ENCODE data around the gene SLC11A1.

Gene SLC11A1

DNA sequence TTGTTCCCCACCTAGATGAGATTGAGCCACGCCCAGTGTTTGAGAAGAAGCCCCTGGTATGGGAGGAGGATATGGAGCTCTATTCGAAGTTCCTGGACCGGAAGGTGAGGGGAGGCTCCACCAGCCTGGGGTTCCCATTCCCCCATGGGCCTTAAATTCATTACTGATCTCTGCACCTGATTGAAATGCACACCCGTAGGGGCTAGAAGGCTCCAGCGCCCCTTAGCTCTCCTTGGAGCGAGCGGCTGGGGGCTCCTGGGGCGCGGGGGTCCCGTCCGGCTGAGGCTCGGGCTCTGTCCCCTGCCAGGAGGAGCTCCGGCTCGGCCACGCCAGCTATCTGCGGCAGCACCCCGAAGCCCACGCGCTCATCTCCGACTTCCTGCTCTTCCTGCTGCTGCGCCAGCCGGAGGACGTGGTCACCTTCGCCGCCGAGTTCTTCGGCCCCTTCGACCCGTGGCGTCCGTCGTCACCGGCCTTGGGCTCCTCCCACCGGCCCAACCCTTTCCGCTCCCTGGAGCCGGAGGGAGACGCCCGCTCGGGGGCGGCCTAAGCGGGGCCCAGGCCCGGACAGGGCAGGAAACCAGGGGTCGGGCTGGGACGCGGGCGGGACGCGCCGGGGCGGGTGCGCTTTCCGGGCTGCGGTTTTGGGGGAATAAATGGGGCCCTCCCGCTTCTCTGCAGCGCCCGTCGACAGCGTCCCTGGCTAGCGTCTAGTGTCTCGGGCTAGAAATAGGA lies 14.5 kb upstream of the SLC11A1 start:
- DNase-seq: peak; percentile 80

DNA sequence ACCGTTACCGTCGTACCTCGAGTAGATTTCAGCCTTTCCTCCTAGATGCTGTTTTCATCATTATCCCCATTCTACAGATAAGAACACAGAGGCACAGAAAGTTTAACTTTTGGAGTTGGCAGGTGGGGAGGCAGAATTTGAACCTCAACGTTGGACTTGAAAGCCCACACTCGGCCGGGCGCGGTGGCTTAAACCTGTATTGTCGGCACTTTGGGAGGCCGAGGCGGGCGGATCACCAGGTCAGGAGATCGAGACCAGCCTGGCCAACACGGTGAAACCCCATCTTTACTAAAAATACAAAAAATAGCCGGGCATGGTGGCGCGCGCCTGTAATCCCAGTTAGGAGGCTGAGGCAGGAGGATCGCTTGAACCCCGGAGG lies 13.9 kb upstream of the SLC11A1 start:
- DNase-seq: no peak

DNA sequence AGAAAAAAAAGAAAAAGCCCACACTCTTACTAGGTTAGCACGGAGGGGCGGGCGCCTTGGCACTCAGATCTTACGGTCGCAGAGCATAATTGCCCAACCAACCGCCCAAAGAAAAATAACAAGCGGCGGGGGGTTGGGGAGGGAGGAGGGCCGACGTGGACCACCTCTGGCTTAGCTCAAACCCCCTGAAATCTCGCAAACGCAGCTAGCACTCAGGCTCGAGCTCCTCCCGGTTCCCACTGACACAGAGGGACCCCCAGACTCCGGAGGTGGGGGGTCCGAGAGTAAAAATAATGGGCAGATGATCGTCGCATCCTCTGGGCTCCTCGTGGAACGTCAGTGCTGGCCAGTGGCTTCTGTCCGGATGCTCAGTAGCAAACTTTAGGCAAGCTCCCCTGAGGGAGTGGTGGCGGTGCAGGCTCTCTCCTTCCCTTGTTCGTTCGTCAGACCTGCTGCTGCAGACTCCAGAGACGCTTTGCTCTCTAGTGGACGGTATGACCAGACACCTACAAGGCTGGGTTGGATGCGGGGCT lies 13.4 kb upstream of the SLC11A1 start:
- DNase-seq: peak; percentile 56

DNA sequence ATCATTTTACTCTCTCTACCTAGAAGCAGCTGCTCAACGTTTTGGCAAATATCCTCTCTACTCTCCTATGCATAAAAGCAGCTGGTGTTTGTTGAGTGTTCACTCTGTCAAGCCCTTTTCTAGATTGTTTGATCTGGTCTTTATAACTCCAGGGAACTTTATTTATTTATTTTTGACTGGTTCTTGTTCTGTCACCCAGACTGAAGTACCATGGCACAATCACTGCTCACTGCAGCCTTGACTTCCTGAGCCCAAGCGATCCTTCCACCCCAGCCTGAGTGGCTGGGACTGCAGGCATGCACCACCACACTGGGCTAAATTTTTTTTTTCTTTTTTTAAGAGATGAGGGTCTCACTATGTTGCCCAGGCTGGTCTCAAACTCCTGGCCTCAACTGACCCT lies 12.7 kb upstream of the SLC11A1 start:
- no peak for DNase-seq

DNA sequence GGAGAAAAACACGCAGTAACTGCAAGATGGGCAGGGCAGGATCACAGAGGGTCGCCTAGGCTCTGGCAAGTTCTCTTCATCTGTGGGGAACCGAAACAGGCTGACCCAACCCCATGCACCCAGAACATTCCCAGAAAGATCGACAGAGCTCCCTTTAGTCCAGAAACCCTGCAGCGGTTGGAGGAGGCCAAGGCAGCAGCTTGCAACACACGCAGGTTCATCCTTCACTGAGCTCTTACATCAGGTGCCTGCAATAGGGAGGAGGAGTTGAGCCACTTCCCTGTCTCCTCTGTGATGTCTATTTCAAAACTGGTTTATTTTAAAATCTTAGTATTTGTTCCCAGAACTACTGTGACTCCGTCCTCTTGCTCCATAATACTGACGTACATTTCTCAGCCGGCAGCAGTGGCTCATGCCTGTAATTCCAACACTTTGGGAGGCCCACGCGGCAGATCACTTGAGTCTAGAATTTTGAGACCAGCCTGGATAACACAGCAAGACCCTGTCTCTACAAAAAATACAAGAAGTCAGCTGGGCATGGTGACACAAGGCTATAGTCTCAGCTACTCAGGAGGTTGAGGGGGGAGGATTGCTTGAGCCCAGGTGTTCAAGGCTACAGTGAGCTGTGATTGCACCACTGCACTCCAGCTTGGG lies 11.5 kb upstream of the SLC11A1 start:
- peak; percentile 95 for DNase-seq

DNA sequence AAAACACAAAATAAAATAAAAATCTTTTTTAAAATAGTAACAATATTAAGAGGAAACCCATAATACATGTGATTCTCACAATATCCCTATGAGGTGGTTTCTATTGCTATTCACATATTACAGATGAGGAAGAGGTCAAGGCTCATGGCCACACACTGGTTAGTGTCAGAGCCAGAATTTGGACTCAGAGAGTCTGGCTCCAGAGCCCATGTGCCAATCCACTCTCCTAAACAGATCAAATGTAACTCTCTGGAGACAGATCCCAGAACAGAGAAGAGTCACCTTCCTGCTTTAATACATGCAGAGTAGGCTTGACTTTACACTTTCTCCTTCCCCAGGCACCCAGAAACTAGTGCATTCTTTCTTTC lies 10.1 kb upstream of the SLC11A1 start:
- DNase-seq: no peak

DNA sequence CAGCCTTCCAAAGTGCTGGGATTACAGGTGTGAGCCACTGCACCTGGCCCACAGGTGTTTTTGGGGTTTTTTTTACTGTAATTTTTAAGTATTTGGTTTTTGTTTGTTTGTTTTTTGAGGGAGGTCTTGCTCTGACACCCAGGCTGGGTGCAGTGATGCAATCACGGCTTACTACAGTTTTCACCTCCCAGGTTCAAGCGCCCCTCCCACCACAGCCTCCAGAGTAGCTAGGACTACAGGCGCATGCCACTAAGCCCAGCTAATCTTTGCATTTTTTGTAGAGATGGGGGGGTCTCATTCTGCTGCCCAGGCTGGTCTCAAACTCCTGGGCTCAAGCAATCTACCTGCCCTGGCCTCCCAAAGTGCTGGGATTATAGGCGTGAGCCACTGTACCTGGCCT lies 7.3 kb upstream of the SLC11A1 start:
- DNase-seq: no peak

DNA sequence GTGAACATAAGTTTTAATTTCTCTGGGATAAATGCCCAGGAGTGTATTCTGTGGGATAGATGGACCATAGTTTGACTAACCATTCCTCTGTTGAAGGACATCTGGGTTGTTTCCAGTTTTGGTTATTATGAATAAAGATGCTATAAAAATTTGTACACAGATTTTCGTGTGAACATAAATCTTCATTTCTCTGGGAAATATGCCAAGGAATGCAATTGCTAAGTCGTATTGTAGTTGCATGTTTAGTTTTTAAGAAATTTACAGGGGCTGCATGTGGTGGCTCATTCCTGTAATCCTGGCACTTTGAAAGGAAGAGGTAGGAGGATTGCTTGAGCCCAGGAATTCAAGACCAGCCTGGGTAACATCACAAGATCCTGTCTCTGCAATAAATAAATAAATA lies 6.9 kb upstream of the SLC11A1 start:
- no peak for DNase-seq

DNA sequence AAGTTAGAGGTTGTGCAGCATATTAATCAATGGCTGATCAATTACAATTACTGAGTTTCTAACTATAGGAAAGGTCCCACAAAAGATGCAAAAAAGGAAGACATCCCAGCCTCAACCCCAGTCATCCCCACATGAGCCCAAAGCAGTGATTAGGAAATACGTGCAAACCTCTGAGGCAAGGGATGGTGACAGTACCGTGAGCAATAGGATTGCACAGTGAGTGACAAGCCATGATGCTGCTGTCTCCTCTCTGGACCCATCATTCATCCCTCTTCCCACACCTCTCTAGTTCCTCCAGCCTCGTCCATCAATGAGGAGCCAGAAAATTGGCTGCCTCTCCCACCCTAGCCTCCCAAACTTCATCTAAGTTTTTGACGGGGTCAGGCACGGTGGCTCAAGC lies 4.0 kb upstream of the SLC11A1 start:
- no peak for DNase-seq

DNA sequence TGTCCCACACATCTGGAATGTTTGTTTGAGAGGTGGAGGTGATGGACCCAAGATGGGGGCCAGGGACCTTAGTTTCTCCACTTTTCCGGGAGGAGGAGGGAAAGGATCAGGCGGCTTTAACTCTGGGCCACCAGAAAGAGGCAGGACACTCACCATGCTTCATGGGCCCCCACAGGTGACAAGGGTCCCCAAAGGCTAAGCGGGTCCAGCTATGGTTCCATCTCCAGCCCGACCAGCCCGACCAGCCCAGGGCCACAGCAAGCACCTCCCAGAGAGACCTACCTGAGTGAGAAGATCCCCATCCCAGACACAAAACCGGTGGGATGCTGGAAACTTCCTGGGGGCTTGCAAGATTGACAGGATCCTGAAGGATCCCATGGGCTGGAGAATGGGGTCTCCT lies 712 bp downstream of the SLC11A1 start:
- no peak for DNase-seq

DNA sequence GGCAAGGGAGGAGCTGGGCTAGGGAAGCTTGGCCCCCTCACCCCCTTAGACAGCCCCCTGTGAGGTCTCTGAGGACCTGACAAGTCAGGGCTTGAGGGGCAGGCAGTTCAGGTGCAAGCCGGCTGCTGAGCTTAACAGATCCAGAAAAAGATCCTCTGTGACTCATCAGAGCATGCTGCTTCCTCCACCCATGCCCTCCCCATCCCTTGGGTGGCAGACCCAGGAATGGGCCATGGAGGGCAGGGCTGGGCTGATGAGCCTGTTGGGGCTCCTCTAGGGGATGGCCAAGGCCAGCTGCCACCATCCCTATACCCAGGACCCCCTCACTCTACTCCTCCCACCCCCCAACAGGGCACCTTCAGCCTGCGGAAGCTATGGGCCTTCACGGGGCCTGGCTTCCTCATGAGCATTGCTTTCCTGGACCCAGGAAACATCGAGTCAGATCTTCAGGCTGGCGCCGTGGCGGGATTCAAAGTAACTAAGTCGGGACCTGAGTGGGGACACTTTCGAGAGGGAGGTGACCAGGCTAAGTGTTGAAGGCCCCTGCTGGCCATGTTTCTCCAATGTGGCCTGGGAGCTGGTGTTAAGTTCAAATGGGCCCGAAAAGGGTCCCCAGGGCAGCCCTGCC lies 1.9 kb downstream of the SLC11A1 start:
- no peak for DNase-seq

DNA sequence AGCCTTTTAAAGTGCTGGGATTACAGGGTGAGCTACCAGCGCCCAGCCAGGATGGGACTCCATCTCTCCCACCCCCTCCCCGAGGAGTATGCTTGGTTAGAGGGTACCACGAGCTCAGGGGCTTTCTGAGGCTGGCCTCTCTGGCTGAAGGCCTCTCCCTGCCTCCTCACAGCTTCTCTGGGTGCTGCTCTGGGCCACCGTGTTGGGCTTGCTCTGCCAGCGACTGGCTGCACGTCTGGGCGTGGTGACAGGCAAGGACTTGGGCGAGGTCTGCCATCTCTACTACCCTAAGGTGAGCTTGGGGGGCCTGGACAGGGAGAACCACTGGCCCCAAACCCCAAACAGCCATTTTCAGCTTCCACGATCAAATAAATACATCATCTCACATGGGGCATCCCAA lies 2.9 kb downstream of the SLC11A1 start:
- DNase-seq: no peak

DNA sequence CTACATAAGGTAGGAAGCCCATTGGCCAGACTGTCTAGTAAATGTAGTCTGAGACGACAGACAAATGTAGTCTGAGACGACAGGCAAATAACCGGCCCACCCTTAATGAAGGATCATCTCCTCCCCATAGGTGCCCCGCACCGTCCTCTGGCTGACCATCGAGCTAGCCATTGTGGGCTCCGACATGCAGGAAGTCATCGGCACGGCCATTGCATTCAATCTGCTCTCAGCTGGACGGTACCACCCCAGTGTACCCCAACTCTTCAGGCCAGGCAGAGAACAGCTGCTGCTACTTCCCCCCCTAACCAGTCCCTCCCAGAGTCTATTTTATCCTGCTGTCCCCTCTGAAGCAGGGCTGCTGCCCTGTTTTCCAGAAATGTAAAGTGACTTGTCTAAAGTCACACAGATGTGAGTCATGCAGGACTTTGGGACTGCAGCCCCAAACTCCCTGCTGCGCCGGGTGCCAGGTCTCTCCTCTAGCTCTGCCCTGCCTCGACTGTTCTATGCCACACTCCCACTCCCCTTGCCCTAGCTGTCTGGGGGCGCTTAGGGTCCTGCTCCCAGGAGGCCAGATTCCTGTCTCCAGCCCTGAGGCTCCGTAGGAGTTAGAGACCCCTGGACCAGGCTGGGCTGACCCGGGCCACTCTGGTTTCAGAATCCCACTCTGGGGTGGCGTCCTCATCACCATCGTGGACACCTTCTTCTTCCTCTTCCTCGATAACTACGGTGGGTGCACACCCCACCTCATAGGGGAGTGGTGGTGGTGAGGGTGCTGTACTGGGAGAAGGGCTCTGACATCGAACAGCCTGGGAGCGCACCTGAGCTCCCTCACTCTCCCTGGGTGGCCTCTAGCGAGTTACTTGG lies 4.7 kb downstream of the SLC11A1 start:
- no peak for DNase-seq

DNA sequence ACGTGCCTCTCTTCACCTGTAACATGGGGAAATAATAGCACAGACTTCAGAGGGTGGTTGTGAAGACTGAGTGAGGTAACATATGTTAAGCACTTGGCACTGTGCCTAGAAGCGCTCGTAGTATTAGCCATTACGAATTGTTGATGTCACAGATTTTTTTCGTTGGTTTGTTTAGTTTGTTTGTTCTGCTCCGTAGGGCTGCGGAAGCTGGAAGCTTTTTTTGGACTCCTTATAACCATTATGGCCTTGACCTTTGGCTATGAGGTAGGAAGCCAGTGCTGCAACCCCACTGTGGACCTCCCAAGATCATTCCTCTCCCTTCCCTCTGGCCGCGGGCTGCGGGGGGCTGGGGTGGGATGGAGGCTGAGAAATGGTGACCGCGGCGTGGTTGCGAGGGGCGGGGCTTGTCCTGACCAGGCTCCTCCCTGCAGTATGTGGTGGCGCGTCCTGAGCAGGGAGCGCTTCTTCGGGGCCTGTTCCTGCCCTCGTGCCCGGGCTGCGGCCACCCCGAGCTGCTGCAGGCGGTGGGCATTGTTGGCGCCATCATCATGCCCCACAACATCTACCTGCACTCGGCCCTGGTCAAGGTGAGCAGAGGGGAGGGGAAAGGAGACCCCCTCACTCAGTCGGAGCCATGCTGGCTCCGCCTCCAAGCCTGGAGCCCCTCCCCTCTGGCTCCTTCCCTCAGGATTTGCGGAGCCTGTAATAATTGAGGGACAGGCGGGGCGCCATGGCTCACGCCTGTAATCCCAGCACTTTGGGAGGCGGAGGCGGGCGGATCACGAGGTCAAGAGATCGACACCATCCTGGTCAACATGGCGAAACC lies 5.5 kb downstream of the SLC11A1 start:
- DNase-seq: no peak

DNA sequence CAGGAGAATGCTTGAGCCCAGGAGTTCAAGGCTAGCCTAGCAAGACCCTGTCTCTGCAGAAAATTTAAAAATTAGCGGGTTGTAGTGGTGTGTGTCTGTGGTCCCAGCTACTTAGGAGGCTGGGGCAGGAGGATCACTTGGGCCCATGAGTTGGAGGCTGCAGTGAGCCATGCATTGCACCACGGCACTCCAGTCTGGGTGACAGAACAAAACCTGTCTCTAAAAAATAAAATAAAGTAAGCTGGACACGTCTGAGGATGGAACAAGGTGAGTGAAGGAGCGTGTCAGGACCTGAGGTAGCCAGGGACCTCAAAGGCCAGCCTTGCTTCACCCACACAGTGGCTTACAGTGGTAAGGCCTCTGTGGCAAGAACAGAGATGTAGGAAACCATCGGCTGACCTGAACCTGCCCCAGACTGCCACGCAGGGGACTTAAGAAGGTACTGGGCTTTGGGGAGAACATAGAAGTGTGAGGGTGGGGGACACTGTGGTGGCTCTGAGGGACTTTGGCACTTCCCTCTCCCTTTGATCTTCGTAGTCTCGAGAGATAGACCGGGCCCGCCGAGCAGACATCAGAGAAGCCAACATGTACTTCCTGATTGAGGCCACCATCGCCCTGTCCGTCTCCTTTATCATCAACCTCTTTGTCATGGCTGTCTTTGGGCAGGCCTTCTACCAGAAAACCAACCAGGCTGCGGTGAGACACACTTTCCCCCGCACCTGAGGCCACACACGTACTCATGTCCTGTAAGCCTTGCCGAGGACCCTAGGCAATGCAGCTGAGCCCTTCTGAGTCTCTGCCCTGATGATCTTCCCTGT lies 7.5 kb downstream of the SLC11A1 start:
- DNase-seq: no peak

DNA sequence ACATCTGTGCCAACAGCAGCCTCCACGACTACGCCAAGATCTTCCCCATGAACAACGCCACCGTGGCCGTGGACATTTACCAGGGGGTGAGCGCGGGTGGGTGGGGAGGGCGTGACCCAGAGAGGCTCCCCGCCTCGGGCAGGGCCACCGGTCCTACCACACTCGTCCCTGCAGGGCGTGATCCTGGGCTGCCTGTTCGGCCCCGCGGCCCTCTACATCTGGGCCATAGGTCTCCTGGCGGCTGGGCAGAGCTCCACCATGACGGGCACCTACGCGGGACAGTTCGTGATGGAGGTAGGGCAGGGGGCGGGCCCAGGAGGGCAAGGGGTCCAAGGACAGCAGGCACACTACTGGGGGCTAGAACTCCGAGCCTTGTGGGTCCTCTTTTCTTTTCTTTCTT lies 9.1 kb downstream of the SLC11A1 start:
- no peak for DNase-seq

DNA sequence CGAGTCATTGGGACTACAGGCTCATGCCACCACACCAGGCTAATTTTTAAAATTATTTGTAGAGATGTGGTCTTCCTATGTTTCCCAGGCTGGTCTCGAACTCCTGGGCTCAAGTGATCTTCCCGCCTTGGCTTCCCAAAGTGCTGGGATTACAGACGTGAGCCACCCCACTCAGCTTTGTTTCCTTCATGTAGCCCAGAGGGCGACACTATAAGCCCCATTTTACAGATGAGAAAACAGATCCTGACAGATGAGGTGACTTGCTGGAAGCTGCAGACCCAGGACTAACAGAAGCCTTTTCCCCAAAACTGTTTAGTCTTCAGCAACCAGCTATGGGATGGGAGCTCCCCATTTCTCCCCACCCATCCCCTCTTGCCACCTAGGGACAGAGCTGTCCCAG lies 10.4 kb downstream of the SLC11A1 start:
- DNase-seq: no peak

DNA sequence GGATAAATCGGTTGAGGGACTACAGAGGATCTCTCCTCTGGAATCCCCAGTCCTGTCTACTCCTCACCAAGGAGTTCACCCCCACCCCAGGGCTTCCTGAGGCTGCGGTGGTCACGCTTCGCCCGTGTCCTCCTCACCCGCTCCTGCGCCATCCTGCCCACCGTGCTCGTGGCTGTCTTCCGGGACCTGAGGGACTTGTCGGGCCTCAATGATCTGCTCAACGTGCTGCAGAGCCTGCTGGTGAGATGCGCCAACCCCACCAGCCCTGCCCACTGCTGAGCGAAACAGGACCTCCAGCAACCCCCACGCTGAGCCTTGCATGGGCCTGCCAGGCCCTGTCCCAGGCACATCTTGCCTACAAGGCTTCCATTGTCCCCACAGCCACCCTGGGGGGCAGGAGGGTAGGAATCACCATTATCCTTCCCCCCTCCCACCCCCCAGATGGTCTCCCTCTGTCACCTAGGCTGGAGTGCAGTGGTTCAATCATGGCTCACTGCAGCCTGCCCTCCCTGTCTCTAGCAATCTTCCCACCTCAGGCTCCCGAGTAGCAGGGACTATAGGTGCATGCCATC lies 10.9 kb downstream of the SLC11A1 start:
- no peak for DNase-seq

DNA sequence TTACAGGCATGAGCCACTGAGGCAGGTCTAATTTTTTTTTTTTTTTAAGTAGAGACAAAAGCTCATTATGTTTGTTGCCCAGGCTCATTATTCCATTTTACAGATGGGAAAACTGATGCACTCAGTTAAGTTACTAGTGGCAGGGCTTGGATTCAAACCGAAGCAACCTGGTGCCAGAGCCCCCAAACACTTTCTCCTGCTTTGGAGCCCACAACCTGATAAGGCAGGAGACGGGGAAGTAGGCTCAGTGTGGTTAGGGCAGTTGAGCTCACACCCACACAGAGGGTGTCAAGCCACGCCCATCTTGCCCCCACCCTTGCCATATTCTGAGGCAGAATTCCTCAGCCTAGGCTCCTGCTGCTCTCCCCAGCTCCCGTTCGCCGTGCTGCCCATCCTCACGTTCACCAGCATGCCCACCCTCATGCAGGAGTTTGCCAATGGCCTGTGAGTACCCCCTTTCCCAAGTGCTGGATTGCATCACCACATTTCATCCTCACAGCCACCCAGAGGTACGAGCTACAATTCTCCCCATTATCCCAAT lies 11.7 kb downstream of the SLC11A1 start:
- DNase-seq: peak; percentile 29

DNA sequence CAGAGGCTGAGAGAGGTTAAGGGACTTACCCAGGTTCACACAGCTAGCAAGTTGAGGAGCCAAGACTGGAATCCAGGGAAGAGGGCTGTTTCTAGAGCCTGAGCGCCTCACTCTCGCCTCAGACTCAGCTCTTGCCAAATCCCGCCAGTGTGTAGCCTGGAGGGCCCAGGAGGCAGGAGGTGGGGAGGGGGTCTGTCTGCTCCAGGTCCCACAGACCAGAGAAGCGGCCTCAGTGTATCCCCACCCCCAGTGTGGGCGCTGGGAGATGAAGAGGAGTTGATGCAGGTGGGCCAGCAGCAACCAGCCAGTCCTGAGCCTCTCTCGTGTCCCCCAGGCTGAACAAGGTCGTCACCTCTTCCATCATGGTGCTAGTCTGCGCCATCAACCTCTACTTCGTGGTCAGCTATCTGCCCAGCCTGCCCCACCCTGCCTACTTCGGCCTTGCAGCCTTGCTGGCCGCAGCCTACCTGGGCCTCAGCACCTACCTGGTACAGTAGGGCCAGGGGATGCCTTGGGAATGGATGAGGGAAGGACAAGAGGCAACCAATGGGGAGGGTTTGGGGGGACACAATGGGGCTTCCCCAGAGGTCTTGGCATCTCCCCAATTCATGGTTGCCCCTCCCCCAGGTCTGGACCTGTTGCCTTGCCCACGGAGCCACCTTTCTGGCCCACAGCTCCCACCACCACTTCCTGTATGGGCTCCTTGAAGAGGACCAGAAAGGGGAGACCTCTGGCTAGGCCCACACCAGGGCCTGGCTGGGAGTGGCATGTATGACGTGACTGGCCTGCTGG lies 12.4 kb downstream of the SLC11A1 start:
- no peak for DNase-seq

Data from GF-D8 (cell line).